A549 (cell line): ENCODE data around the gene COG2. TPM values are rescaled to one million over a fixed set of nuclear protein-coding genes. Genes with fewer than 3 reads are reported as not detected.

Experiments
- ATAC-seq, 2 experiments: fragments of 200-7000 bp in 1 of 2; fragments of >200 bp in 1 of 2; cut with Nextera tagmentation in 1 of 2; cut with Tn5 transposase in 1 of 2; 3 replicates each; pipeline versions ENCODE4 v1.8.0 to v1.9.1; 2018 to 2020; ENCODE audit warnings: mild to moderate bottlenecking in 1 of 2, moderate library complexity in 1 of 2
- CTCF ChIA-PET: fragments of 300-600 bp; sonication (Branson Sonifier 250); formaldehyde crosslinking; extraction: SDS; loops from one replicate; lab custom pipeline; 2021; ENCODE audit warnings: antibody characterized with exemption, inconsistent platforms; lab: Yijun Ruan, JAX
- POLR2A ChIA-PET: fragments of 350-600 bp; formaldehyde crosslinking; extraction: SDS; loops from one replicate; lab custom pipeline; 2021; ENCODE audit warnings: antibody characterized with exemption, inconsistent platforms; lab: Yijun Ruan, JAX
- DNase-seq, 2 experiments: peaks; one replicate each; pipeline versions ENCODE4 v3.0.0 to v3.0.0-alpha.2; 2011 to 2016; ENCODE audit warnings: low read depth in 1 of 2, low spot score in 1 of 2
- FAIRE-seq: peaks from 2 replicates; lab custom pipeline; 2011; peaks lifted over from hg19 to GRCh38; lab: Jason Lieb, UNC
- H3K27ac ChIP-seq, 2 experiments: fragments of >200 bp; sonication (Bioruptor Twin); formaldehyde crosslinking; 3 replicates each; pipeline ENCODE4 v1.5.1; 2016 to 2017
- H3K4me1 ChIP-seq: fragments of >200 bp; sonication (Bioruptor Twin); formaldehyde crosslinking; 3 replicates; pipeline ENCODE4 v1.6.1; 2016
- H3K4me2 ChIP-seq: fragments of >200 bp; sonication (Bioruptor Twin); formaldehyde crosslinking; 3 replicates; pipeline ENCODE4 v1.6.1; 2016
- H3K4me3 ChIP-seq: fragments of >200 bp; sonication (Bioruptor Twin); formaldehyde crosslinking; 3 replicates; pipeline ENCODE4 v1.5.1; 2016
- H3K9me3 ChIP-seq: fragments of >200 bp; sonication (Bioruptor Twin); formaldehyde crosslinking; 3 replicates; pipeline ENCODE4 v1.6.1; 2016
- ATOH8 ChIP-seq: fragments of 250-450 bp; sonication (Bioruptor Pico); IDR thresholded peaks from 2 replicates; pipeline ENCODE4 v1.5.0; 2020; ENCODE audit warnings: low read depth, mild to moderate bottlenecking, moderate library complexity
- CHD4 ChIP-seq: fragments of 200-600 bp; sonication (generic); IDR thresholded peaks from 2 replicates; pipeline ENCODE4 v1.6.1; 2016; ENCODE audit warnings: antibody characterized with exemption, mild to moderate bottlenecking, borderline replicate concordance
- E2F6 ChIP-seq: IDR thresholded peaks from 2 replicates; pipeline ENCODE4 v1.6.1; 2012; ENCODE audit warnings: low read depth, borderline replicate concordance
- EHMT2 ChIP-seq: fragments of 200-600 bp; sonication (generic); IDR thresholded peaks from 2 replicates; pipeline ENCODE4 v1.6.1; 2016; ENCODE audit warnings: antibody characterized with exemption, low read depth, mild to moderate bottlenecking, moderate library complexity
- EP300 ChIP-seq, 2 experiments: fragments of >200 bp; sonication (Bioruptor Twin); formaldehyde crosslinking; IDR thresholded peaks; 2 replicates in 1 of 2; 3 replicates in 1 of 2; pipeline ENCODE4 v1.6.1; 2016 to 2017
- FOSB ChIP-seq: fragments of 250-450 bp; sonication (Bioruptor Pico); IDR thresholded peaks from 2 replicates; pipeline ENCODE4 v1.5.0; 2020; ENCODE audit warnings: mild to moderate bottlenecking, moderate library complexity
- HDAC2 ChIP-seq: fragments of 200-600 bp; sonication (generic); IDR thresholded peaks from 2 replicates; pipeline ENCODE4 v1.6.1; 2016
- HES2 ChIP-seq: fragments of >200 bp; sonication (Bioruptor Twin); formaldehyde crosslinking; IDR thresholded peaks from 2 replicates; pipeline ENCODE4 v1.6.1; 2016
- HMGXB4 ChIP-seq: fragments of 250-450 bp; sonication (Bioruptor Pico); IDR thresholded peaks from 2 replicates; pipeline ENCODE4 v1.5.0; 2021; ENCODE audit warnings: mild to moderate bottlenecking, moderate library complexity, borderline replicate concordance
- HOXB5 ChIP-seq: fragments of 250-450 bp; sonication (Bioruptor Pico); IDR thresholded peaks from 2 replicates; pipeline ENCODE4 v1.5.0; 2020; ENCODE audit warnings: mild to moderate bottlenecking, moderate library complexity
- KDM5A ChIP-seq: fragments of 200-600 bp; sonication (generic); IDR thresholded peaks from 2 replicates; pipeline ENCODE4 v1.6.1; 2016; ENCODE audit warnings: antibody characterized with exemption, mild to moderate bottlenecking
- MAZ ChIP-seq: fragments of 150-350 bp; IDR thresholded peaks from 2 replicates; pipeline ENCODE4 v1.6.1; 2014; ENCODE audit warnings: antibody characterized with exemption, low read depth, low read length, borderline replicate concordance
- MYC ChIP-seq: IDR thresholded peaks from 2 replicates; pipeline ENCODE4 v1.6.1; 2012; ENCODE audit warnings: mild to moderate bottlenecking, inconsistent platforms, low read length, improper control_type of control experiment, borderline replicate concordance
- NR3C1 ChIP-seq: fragments of >200 bp; sonication (Bioruptor Twin); formaldehyde crosslinking; IDR thresholded peaks from 3 replicates; pipeline ENCODE4 v1.6.1; 2017
- PBX3 ChIP-seq: IDR thresholded peaks from 2 replicates; pipeline ENCODE4 v1.6.1; 2012
- PHF8 ChIP-seq: fragments of 200-600 bp; sonication (generic); IDR thresholded peaks from 2 replicates; pipeline ENCODE4 v1.6.1; 2016; ENCODE audit warnings: low read depth, mild to moderate bottlenecking, antibody characterized with exemption, moderate library complexity, borderline replicate concordance
- POLR2A ChIP-seq: IDR thresholded peaks from 2 replicates; pipeline ENCODE4 v1.6.1; 2012; ENCODE audit warnings: mild to moderate bottlenecking, low read length
- POLR2AphosphoS2 ChIP-seq: conservative IDR thresholded peaks from 2 replicates; pipeline ENCODE4 v1.6.1; 2012; ENCODE audit warnings: low read length, improper control_type of control experiment, inconsistent platforms
- RAD21 ChIP-seq, 2 experiments: fragments of >200 bp in 1 of 2; sonication (Bioruptor Twin) in 1 of 2; formaldehyde crosslinking in 1 of 2; IDR thresholded peaks in 1 of 2; conservative IDR thresholded peaks in 1 of 2; 2 replicates in 1 of 2; 3 replicates in 1 of 2; pipeline ENCODE4 v1.6.1; 2012 to 2018; ENCODE audit warnings: inconsistent platforms in 1 of 2
- RARB ChIP-seq: fragments of 250-450 bp; sonication (Bioruptor Pico); IDR thresholded peaks from 2 replicates; pipeline ENCODE4 v1.8.0; 2021; ENCODE audit warnings: mild to moderate bottlenecking, moderate library complexity
- REST ChIP-seq: fragments of 200-600 bp; sonication (generic); IDR thresholded peaks from 2 replicates; pipeline ENCODE4 v1.6.1; 2016; ENCODE audit warnings: antibody characterized with exemption, mild to moderate bottlenecking, moderate library complexity
- RFX5 ChIP-seq: fragments of 450-650 bp; IDR thresholded peaks from 2 replicates; pipeline ENCODE4 v1.7.1; 2014; ENCODE audit warnings: antibody characterized with exemption, mild to moderate bottlenecking, moderate library complexity
- SMC3 ChIP-seq: fragments of >200 bp; sonication (Bioruptor Twin); formaldehyde crosslinking; IDR thresholded peaks from 3 replicates; pipeline ENCODE4 v1.6.1; 2018; ENCODE audit warnings: inconsistent platforms
- SREBF2 ChIP-seq: fragments of 450-650 bp; IDR thresholded peaks from 2 replicates; pipeline ENCODE4 v1.6.1; 2014; ENCODE audit warnings: mild to moderate bottlenecking, moderate library complexity
- TP53 ChIP-seq: fragments of 250-450 bp; sonication (Bioruptor Pico); IDR thresholded peaks from 2 replicates; pipeline ENCODE4 v1.5.0; 2021; ENCODE audit warnings: mild to moderate bottlenecking, moderate library complexity
- ZFP36 ChIP-seq: fragments of 450-650 bp; IDR thresholded peaks from 2 replicates; pipeline ENCODE4 v1.6.1; 2014; ENCODE audit warnings: borderline replicate concordance; ENCODE audit not compliant: partially characterized antibody
- WGBS: methylation state at CpG from one replicate; pipeline ENCODE4 v1.1.6; 2017; ENCODE audit errors: missing lambda C conversion rate; 5-methylcytosine and 5-hydroxymethylcytosine counted together
- polyA plus RNA-seq, 4 experiments: library from polyadenylated mRNA; depleted of rRNA in 3 of 4; stranded (reverse); fragments of >200 nt; fragmentation: RNase III in 1 of 4; extraction: RNeasy Plus Mini Kit Qiagen cat#74134 plus additional on column Dnase treatment in 1 of 4; gene quantifications; 2 replicates in 3 of 4; 3 replicates in 1 of 4; pipeline ENCODE4 v1.2.3, GENCODE V29; 2011 to 2017

The COG2 gene
- polyA plus RNA-seq, 2 of the 4 experiments (the other 2 are of a cell fraction), result 23.0 to 34.2 TPM

DNA sequence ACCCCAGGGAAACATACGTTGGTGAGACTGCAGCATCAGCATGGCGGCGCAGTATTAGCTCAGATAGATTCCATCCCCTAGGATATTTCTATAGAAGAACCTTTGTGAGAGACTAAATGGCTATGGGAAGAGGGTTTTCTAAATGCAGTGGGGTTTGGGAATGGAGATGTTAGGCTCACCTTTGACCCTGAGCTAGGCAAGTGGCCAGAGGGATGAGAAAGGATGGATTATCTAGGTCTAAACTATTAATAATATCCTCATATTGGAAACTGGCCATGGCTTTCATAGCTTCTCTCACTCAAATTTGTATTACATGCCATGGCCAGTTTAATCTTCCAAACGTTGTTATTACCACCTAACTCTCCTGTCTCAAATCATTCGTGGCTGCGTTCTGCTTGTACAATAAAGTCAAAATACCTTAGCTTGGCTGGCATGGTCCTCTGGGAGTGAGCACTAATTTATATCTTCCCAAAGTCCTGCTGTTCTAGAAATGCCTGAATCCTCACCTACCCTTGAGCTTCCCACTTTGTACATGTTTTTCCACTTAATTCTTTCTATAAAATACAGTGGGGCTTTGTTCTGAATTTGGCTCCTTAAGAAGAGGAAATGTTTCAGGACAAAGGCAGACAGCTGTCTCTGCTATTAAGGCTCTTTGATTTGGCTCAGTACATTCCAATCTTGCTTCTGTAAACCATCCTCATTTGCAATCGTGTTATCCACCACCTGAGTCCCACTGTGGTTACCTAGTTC, 31.0 kb upstream of the COG2 start:
- 56% methylated on average over 7 of the region's 7 CpGs for WGBS
- Histone ChIP-seq H3K4me1 (no peaks in the 10 kb centered on the region), H3K27ac (no peak overlapping the region), H3K9me3 (no peaks in the 10 kb centered on the region), H3K4me2 (no peak overlapping the region), H3K4me3 (no peak overlapping the region)
- ChIA-PET CTCF (no interaction called here), POLR2A (no interaction called here)
- no peak for TF ChIP-seq EP300 (IDR thresholded peaks at IDR 0.05)
- TF ChIP-seq ATOH8 (CRISPR knock-in tag), result no peak
- no peak for ATAC-seq
- no peak for DNase-seq
- no peak for FAIRE-seq

DNA sequence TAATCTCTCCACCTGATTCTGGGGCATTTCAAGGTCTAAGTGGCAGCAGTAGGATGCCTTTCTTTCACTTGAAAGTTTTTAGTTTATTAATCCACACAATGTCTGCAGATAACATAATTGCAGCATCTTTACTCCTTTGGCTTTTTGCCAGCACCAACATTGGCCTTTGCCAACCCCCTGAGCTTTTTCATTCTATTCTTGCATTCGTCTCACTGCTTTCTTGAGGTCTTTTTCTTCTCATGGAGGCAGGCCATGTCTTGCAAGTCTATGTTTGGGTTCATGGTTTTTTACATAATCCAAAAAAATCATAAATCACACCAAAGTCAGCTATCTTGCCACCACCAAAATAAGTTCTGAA, 30.4 kb upstream of the COG2 start:
- ChIA-PET POLR2A (no interaction called here), CTCF (no interaction called here)
- ATAC-seq, result no peak
- WGBS, result 0% methylated on average over 1 of the region's 1 CpG
- no peak for DNase-seq
- Histone ChIP-seq H3K4me3 (no peak overlapping the region), H3K4me1 (no peaks in the 10 kb centered on the region), H3K4me2 (no peak overlapping the region), H3K27ac (no peak overlapping the region), H3K9me3 (no peaks in the 10 kb centered on the region)
- no peak for FAIRE-seq
- TF ChIP-seq HES2 (no peak), HOXB5 (CRISPR knock-in tag) (no peak), NR3C1 (no peak), HMGXB4 (CRISPR knock-in tag) (no peak), CHD4 (no peak), RFX5 (no peak), KDM5A (no peak), RAD21 (conservative IDR thresholded peaks at IDR 0.05 in 1 of 2, IDR thresholded peaks at IDR 0.05 in 1 of 2) (no peak), SREBF2 (no peak), EHMT2 (no peak), ZFP36 (no peak), TP53 (no peak), HDAC2 (no peak), FOSB (CRISPR knock-in tag) (no peak)

- Histone ChIP-seq H3K27ac (no peak overlapping the region), H3K4me2 (no peak overlapping the region), H3K4me3 (no peak overlapping the region), H3K4me1 (no peaks in the 10 kb centered on the region), H3K9me3 (no peaks in the 10 kb centered on the region)
- POLR2A ChIA-PET, result no interaction called here
- DNase-seq (no peak), FAIRE-seq (no peak), ATAC-seq (no peak)
- 7% methylated on average over 1 of the region's 1 CpG for WGBS
- CTCF ChIA-PET, result interaction anchor here (0.6 kb wide), 1 partner anchor 370 kb away, joined by 3 read pairs; no protein-coding TSS in a partner anchor
- TF ChIP-seq RARB (no peak), REST (no peak), SMC3 (no peak), FOSB (CRISPR knock-in tag) (no peak), EP300 (IDR thresholded peaks at IDR 0.05) (no peak), POLR2A (no peak), POLR2AphosphoS2 (no peak), PBX3 (no peak), PHF8 (no peak), E2F6 (no peak), MAZ (no peak), MYC (no peak), TP53 (no peak), CHD4 (no peak)
These were observed 29.6 kb upstream of the COG2 start for GRCh38 chr1:230612651-230613050.
